ENCODE results near the gene EPB41L3. TPM values are rescaled to one million over a fixed set of nuclear protein-coding genes. Genes with fewer than 3 reads are reported as not detected.

EPB41L3 gene
- total and polyA plus RNA-seq, 2 experiments from 2014 or later: 20.8 to 22.2 TPM

DNA sequence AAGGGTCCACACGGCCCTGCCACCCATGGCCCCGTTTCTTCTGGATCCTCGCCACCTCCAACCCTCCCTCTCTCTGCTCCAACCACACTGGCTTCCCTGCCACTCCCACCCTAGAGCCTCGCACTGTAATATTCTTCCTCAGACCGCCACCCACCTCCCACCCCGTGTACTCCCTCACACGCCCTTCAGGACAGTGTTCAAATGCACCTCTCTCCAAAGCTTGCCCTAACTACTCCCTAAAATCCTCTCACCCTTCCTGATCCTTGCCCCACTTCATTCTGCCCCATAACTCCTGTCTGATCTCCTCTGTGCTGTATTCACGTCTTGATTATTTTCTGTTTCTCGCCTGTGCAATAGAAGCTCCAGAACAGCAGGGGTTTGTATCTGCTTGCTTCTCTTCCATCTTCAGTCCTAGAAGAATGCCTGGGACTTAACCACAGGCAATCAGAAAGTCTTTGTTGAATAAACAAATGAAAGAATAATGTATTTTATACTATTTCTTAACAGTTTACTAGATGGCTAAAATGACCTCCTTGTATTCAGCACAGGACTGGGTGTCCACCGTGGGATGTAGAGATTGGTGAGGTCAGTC is 25.5 kb downstream of the EPB41L3 start:
- no peaks in the 10 kb centered on the region for H3K27me3 ChIP-seq (replicated peaks; ENCODE audit: insufficient read depth)
- no peak overlapping the region for H3K27ac ChIP-seq
- H2AFZ ChIP-seq: 0 out of 2 replicates have a peak overlapping the region, but pooled peaks have one; percentile 50
- peak overlapping the region; percentile 39 for H3K4me3 ChIP-seq
- peaks cover 23% of the 10 kb centered on the region for H3K4me1 ChIP-seq (ENCODE audit: insufficient read depth)
- no peaks in the 10 kb centered on the region for H3K9me3 ChIP-seq (ENCODE audit: low read depth)
- H4K20me1 ChIP-seq (ENCODE audit: insufficient read depth): no peaks in the 10 kb centered on the region
- WGBS, 2 experiments (ENCODE audit: low coverage in 1 of 2, low lambda C conversion rate in 2 of 2, missing lambda C conversion rate in 2 of 2): 84 to 87% methylated on average over 10 of the region's 10 CpGs
- H3K36me3 ChIP-seq (ENCODE audit: low read depth): no peaks in the 10 kb centered on the region
- peak overlapping the region; percentile 65 for H3K4me2 ChIP-seq (ENCODE audit: unreplicated experiment)
- in situ Hi-C loops (cut with MboI): no loop called here
- H3K9me2 ChIP-seq (ENCODE audit: insufficient read depth): no peaks in the 10 kb centered on the region
- peaks cover 20% of the 10 kb centered on the region; the same call in 1 of the 2 replicates for H3K79me2 ChIP-seq (ENCODE audit: insufficient read depth)
- DNase-seq: no peak
- H3F3A ChIP-seq (ENCODE audit: insufficient read depth): peaks cover 15% of the 10 kb centered on the region; the same call in 1 of the 2 replicates
- peak overlapping the region; percentile 22 for H3K9ac ChIP-seq
- TF ChIP-seq EZH2 (IDR thresholded peaks at IDR 0.05; ENCODE audit: insufficient read depth, poor library complexity, severe bottlenecking): no peak
- TF ChIP-seq EZH2phosphoT487 (IDR thresholded peaks at IDR 0.05; ENCODE audit: insufficient read depth, low read depth): no peak

DNA sequence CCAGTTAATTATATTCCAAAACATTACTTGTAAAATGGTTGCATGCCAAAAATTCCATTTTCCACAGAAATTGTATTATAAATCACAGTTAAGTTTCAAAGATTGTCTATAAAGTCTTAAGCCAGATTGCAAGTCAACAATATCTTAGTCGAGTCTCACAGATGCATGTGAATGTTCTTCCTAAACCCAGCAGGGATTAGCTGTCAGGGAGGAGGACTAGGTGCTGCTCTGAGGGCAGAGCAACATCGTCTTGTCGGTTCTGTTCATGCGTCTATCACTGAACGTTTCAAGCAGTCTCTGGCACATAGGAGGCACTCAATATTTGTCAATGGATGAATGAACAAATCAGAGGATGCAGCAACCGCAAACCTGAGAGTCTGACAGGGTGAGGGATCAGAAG is 27.0 kb downstream of the EPB41L3 start:
- Histone ChIP-seq H3K9me3 (ENCODE audit: low read depth) (no peaks in the 10 kb centered on the region), H3K27me3 (replicated peaks; ENCODE audit: insufficient read depth) (no peaks in the 10 kb centered on the region), H3K9ac (no peak overlapping the region), H3K4me2 (ENCODE audit: unreplicated experiment) (no peak overlapping the region), H3K79me2 (ENCODE audit: insufficient read depth) (peaks cover 20% of the 10 kb centered on the region; the same call in 1 of the 2 replicates), H3K4me3 (no peak overlapping the region), H3K27ac (no peak overlapping the region), H3K9me2 (ENCODE audit: insufficient read depth) (no peaks in the 10 kb centered on the region), H4K20me1 (ENCODE audit: insufficient read depth) (no peaks in the 10 kb centered on the region), H3F3A (ENCODE audit: insufficient read depth) (peaks cover 15% of the 10 kb centered on the region; the same call in 1 of the 2 replicates), H3K4me1 (ENCODE audit: insufficient read depth) (peaks cover 23% of the 10 kb centered on the region), H2AFZ (no peak overlapping the region), H3K36me3 (ENCODE audit: low read depth) (no peaks in the 10 kb centered on the region)
- DNase-seq: no peak
- TF ChIP-seq EZH2phosphoT487 (IDR thresholded peaks at IDR 0.05; ENCODE audit: insufficient read depth, low read depth) (no peak), EZH2 (IDR thresholded peaks at IDR 0.05; ENCODE audit: insufficient read depth, poor library complexity, severe bottlenecking) (no peak)
- 54 to 56% methylated on average over 6 of the region's 6 CpGs for WGBS, 2 experiments (ENCODE audit: low coverage in 1 of 2, low lambda C conversion rate in 2 of 2, missing lambda C conversion rate in 2 of 2)
- in situ Hi-C loops (cut with MboI): no loop called here

DNA sequence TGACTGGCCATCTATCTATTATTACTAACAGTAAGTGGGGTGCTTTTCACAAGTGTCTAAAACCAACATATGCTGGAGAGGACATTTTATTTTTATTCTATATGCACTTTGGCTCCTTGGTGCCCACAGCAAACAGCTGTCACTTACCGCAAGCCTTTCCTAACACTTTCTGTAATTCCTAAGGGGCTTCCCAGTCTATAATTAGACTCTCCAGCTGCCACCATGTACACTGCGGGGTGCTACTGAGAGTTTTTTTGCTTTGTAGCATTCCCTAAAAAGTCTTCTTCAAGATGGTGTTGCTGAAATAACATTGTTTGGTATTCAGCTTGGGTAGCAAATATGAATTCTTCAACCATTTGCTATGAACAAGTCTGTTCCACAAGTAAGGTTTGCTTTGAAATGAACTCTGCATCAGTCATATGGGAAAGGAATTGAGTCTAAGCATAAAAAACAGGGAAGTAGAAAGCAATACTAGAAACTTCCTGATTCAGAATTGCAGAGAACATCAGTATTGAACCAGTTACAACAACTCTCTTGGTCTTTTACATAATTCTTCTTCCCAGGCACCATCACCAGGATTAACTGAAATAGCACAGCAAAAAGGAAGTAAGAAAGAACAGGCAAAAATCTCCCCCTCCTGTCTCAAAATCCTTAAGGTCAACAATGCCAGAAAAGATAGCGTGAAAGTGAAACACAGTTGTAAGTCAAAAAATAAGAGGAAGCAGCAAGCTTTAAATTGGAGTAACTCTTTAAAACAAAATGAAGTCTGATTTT is 28.6 kb downstream of the EPB41L3 start:
- TF ChIP-seq EZH2phosphoT487 (IDR thresholded peaks at IDR 0.05; ENCODE audit: insufficient read depth, low read depth) (no peak), EZH2 (IDR thresholded peaks at IDR 0.05; ENCODE audit: insufficient read depth, poor library complexity, severe bottlenecking) (no peak)
- 86 to 89% methylated on average over 3 of the region's 3 CpGs for WGBS, 2 experiments (ENCODE audit: low coverage in 1 of 2, low lambda C conversion rate in 2 of 2, missing lambda C conversion rate in 2 of 2)
- no peak overlapping the region for H3K27ac ChIP-seq
- H3K9me3 ChIP-seq (ENCODE audit: low read depth): no peaks in the 10 kb centered on the region
- in situ Hi-C loops (cut with MboI): no loop called here
- H3K4me1 ChIP-seq (ENCODE audit: insufficient read depth): peaks cover 26% of the 10 kb centered on the region
- no peak overlapping the region for H3K9ac ChIP-seq
- no peak for DNase-seq
- H3K79me2 ChIP-seq (ENCODE audit: insufficient read depth): 0 out of 2 replicates have a peak, but pooled peaks cover 27% of the 10 kb centered on the region
- no peak overlapping the region for H2AFZ ChIP-seq
- no peaks in the 10 kb centered on the region for H3K36me3 ChIP-seq (ENCODE audit: low read depth)
- no peaks in the 10 kb centered on the region for H3K9me2 ChIP-seq (ENCODE audit: insufficient read depth)
- H3K27me3 ChIP-seq (replicated peaks; ENCODE audit: insufficient read depth): no peaks in the 10 kb centered on the region
- H4K20me1 ChIP-seq (ENCODE audit: insufficient read depth): no peaks in the 10 kb centered on the region
- no peak overlapping the region for H3K4me2 ChIP-seq (ENCODE audit: unreplicated experiment)
- no peak overlapping the region for H3K4me3 ChIP-seq
- H3F3A ChIP-seq (ENCODE audit: insufficient read depth): peaks cover 14% of the 10 kb centered on the region; the same call in 1 of the 2 replicates

DNA sequence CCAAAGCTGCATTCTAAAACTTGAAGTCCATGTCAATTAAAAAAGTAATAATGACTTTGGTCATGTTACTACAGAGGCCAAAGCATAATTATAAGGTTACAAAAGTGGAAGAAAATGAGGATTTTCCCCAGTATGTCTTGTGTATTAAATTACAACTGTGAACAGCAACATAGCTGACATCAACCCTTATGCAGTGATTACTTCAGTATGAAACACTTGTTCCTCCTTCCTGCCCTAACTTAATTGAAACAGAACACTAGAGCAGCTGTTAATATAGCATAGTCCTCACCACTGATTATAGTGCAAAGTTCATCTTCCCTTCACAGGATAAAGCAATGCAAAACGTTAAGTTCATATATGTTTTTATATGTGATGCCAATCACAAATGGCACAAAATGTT is 29.9 kb downstream of the EPB41L3 start:
- Histone ChIP-seq H2AFZ (no peak overlapping the region), H3F3A (ENCODE audit: insufficient read depth) (0 out of 2 replicates have a peak, but pooled peaks cover 5% of the 10 kb centered on the region), H3K36me3 (ENCODE audit: low read depth) (no peaks in the 10 kb centered on the region), H4K20me1 (ENCODE audit: insufficient read depth) (no peaks in the 10 kb centered on the region), H3K9me2 (ENCODE audit: insufficient read depth) (no peaks in the 10 kb centered on the region), H3K9me3 (ENCODE audit: low read depth) (no peaks in the 10 kb centered on the region), H3K4me1 (ENCODE audit: insufficient read depth) (peaks cover 18% of the 10 kb centered on the region), H3K27me3 (replicated peaks; ENCODE audit: insufficient read depth) (no peaks in the 10 kb centered on the region), H3K27ac (no peak overlapping the region), H3K4me2 (ENCODE audit: unreplicated experiment) (no peak overlapping the region), H3K4me3 (no peak overlapping the region), H3K79me2 (ENCODE audit: insufficient read depth) (0 out of 2 replicates have a peak, but pooled peaks cover 27% of the 10 kb centered on the region), H3K9ac (no peak overlapping the region)
- no peak for DNase-seq
- no peak for TF ChIP-seq EZH2 (IDR thresholded peaks at IDR 0.05; ENCODE audit: insufficient read depth, poor library complexity, severe bottlenecking)
- no peak for TF ChIP-seq EZH2phosphoT487 (IDR thresholded peaks at IDR 0.05; ENCODE audit: insufficient read depth, low read depth)
- 0% methylated on average over 1 of the region's 1 CpG for WGBS, 2 experiments (ENCODE audit: low coverage in 1 of 2, low lambda C conversion rate in 2 of 2, missing lambda C conversion rate in 2 of 2)
- in situ Hi-C loops (cut with MboI): no loop called here

Measured in GM23248 (cell line).